Right renal cortex interstitium (tissue), 3 donors: ENCODE data around the gene FLRT1. TPM values are rescaled to one million over a fixed set of nuclear protein-coding genes. Genes with fewer than 3 reads are reported as not detected.

Source experiments
- DNase-seq, 3 donors: peaks; one replicate each; pipeline ENCODE4 v3.0.0-alpha.2; 2013; ENCODE audit warnings: low read depth in 3 of 3, low spot score in 2 of 3
- polyA plus RNA-seq, 3 donors: library from polyadenylated mRNA; unstranded; fragments of 120-200 nt; gene quantifications; one replicate each; pipeline ENCODE4 v1.2.1, GENCODE V29; 2013; ENCODE audit not compliant: insufficient read length in 3 of 3

Gene FLRT1, protein sequence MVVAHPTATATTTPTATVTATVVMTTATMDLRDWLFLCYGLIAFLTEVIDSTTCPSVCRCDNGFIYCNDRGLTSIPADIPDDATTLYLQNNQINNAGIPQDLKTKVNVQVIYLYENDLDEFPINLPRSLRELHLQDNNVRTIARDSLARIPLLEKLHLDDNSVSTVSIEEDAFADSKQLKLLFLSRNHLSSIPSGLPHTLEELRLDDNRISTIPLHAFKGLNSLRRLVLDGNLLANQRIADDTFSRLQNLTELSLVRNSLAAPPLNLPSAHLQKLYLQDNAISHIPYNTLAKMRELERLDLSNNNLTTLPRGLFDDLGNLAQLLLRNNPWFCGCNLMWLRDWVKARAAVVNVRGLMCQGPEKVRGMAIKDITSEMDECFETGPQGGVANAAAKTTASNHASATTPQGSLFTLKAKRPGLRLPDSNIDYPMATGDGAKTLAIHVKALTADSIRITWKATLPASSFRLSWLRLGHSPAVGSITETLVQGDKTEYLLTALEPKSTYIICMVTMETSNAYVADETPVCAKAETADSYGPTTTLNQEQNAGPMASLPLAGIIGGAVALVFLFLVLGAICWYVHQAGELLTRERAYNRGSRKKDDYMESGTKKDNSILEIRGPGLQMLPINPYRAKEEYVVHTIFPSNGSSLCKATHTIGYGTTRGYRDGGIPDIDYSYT
- 1 to 10 TPM; 2.6 to 2.8 (median 2.7) TPM for polyA plus RNA-seq

DNA sequence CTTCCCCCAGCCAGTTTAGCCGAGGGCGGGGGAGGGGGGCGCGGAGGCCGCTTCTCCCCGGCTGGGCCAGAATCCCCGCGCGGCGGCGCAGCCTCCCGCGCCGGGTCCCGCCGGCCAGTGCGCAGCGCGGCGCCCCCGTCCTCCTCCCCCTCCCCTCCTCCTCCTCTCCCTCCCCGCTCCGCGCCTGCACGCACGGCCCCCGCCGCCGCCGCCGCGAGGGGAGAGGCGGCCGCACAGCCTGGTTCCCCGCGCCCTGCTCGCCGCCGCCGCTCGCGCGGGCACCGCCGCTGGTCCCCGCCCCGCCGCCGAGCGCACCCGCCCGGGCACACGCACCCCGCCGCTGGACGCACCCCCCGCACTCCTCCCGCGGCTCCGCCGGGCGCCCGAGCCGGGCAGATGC is at the start of gene FLRT1:
Gene FLRT1 (plus strand): TSS at position 356 of the 400 bp plus-strand sequence. CDS start 80,337 bp downstream, outside the sequence.
- no peak for DNase-seq

DNA sequence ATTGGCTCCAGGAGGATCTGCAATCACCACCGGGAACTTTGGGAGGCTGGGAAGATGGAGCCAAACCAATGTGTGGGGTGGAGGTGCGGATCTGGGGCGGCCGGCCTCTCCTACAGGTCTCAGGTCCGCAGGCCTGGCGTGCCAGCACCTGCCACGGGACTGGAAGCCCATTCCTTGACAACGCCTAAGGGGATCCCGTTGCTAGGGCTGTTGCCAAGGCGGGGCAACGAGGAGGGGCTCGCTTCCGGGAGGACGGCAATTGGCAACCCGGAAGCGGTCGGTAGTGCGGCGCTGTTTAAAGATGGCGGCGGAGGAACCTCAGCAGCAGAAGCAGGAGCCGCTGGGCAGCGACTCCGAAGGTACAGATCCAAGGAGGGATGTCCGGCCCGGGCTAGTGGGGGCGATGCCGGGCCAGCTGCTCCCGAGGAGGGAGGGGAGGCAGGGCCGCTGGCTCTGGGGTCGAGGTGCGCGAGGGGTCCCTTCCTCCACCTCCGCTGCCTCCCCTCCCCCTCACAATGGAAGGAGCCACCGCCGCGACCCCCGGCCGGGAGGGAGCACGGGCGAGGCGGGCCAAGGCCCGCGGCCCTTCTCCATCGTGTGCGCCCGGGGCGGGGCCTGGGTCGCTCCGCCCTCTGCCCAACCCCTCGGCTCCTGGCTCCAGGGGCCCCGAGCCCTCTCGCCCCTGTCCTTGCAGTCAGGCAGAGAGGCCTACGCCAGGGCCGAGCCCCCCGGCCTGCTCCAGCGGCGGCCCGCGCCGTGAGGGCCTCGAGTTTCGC is 49.4 kb upstream of the FLRT1 start, which contains the start of gene OTUB1:
Gene OTUB1 (plus strand): TSS at position 283 of the 776 bp plus-strand sequence. CDS start 19 bp downstream, at position 302.
- DNase-seq, result no peak

DNA sequence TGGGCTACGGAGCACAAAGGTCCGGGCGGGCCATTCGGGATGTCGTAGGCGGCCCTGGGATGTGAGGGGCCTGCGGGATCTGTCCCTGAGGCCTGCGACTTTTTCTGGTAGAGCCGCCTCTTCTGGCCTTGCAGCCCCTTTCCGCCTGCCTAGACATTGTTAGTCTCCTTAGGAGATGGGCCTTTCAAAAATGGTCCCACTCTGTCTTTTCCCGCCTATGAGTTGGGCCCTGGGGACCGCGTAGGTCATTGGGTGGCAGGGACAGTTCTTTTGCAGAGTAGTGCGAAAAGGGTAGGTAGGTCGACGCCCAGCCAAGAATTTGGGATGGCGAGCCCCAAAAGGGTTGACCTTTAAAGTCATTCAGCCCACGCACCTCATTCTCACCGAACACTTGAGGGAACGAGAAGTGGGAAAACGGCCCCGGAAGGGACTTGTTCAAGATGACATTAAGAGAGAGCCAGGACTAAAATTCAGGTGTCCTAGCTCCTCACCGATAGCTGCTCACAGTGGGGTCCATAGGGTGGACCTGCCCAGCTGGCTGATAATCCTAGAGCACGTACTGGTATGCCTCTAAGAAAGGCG is 48.7 kb upstream of the FLRT1 start:
- no peak for DNase-seq

DNA sequence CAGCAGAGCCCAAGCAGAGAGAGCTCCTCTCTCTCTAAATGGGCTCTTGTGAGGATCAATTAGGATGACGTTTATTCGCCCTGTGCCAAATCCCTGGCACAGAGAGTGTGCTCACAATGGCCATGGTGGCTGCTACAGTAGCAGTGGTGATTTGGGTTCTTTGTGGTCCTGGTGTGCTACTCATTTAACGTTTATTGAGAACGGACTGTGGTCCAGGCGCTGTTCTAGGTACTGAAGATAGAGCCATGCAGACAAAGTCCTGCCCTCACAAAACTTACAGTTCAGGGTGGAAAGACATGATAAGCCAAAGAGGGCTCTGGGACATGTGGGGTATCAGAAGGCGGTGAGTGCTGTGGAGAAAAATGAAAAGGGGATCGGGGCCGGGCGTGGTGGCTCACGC is 44.2 kb upstream of the FLRT1 start:
- no peak for DNase-seq

DNA sequence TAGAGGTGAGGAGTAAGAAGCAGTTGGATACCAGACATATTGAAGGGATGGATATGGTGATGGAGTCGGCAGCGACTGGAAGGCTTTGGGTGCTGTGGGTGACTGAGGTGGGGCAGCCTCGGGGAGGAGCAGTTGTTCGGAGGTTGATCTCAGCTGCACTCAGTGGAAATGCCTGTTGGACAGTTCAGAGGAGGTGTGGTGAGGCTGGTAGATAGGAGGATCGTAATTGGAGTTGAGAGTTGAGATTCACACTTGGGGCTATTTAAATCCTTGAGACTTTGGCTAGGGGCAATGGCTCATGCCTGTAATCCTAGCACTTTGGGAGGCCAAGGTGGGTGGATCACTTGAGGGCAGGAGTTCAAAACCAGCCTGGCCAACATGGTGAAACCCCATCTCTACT is 42.6 kb upstream of the FLRT1 start:
- no peak for DNase-seq

DNA sequence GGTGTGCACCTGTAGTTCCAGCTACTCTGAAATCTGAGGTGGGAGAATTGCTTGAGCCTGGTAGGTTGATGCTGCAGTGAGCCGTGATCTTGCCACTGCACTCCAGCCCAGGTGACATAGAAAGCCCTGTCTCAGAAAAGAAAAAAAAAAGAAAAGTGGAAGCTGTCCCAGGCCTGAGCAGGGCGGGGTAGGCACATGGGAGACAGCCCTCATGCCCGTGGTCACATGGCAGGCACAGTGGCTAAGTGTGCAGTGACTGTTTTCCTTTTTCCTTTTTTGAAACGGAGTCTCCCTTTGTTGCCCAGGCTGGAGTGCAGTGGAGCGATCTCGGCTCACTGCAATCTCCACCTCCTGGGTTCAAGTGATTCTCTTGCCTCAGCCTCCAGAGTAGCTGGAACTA is 41.7 kb upstream of the FLRT1 start:
- no peak for DNase-seq

DNA sequence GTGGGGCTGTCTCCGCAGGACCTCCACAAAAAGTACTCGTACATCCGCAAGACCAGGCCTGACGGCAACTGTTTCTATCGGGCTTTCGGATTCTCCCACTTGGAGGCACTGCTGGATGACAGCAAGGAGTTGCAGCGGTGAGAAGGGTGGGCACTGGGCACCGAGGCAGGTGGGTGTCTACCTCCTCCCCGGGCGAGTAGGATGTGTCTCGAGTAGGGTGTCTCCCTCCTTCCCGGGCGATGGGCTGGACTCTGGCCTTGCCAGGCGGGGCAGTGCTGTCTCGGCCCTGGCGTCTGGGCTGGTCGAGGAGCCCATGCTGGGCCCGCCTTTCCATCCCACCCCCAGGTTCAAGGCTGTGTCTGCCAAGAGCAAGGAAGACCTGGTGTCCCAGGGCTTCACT is 39.2 kb upstream of the FLRT1 start:
- DNase-seq, result no peak

DNA sequence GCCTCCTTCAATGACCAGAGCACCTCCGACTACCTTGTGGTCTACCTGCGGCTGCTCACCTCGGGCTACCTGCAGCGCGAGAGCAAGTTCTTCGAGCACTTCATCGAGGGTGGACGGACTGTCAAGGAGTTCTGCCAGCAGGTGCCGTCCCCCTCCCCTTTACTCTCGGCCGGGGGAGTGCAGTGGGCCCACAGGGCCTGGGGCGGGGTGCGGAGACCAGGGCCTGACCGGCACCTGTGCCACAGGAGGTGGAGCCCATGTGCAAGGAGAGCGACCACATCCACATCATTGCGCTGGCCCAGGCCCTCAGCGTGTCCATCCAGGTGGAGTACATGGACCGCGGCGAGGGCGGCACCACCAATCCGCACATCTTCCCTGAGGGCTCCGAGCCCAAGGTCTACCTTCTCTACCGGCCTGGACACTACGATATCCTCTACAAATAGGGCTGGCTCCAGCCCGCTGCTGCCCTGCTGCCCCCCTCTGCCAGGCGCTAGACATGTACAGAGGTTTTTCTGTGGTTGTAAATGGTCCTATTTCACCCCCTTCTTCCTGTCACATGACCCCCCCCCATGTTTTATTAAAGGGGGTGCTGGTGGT is 38.5 kb upstream of the FLRT1 start:
- DNase-seq, result no peak

DNA sequence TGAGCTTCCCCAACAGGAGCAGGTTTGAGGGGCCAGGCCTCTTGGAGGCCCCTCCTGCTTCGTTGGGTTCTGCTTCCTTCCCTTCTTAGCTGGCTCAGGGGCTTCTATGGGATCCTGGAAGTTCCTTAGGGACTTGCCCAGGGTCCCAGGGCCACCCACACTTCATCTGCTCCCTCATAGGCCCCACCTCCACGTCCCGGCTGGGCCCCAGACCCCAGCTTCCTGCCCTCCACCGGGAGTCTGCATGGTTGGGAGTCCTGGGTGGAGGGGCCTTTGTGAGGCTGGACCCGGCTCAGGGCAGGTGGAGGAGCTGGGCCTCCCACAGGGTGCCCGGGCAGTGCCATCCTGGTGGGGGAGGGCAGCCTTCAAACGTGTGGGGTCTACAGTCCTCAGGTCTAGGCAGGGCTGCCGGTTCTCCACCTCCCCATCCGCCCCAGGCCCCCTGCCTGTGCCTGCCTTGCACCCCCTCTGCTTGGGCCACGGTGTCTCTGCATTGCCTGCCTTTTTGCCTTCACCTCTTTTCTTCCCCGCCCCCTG is 37.9 kb upstream of the FLRT1 start:
- DNase-seq, result no peak

DNA sequence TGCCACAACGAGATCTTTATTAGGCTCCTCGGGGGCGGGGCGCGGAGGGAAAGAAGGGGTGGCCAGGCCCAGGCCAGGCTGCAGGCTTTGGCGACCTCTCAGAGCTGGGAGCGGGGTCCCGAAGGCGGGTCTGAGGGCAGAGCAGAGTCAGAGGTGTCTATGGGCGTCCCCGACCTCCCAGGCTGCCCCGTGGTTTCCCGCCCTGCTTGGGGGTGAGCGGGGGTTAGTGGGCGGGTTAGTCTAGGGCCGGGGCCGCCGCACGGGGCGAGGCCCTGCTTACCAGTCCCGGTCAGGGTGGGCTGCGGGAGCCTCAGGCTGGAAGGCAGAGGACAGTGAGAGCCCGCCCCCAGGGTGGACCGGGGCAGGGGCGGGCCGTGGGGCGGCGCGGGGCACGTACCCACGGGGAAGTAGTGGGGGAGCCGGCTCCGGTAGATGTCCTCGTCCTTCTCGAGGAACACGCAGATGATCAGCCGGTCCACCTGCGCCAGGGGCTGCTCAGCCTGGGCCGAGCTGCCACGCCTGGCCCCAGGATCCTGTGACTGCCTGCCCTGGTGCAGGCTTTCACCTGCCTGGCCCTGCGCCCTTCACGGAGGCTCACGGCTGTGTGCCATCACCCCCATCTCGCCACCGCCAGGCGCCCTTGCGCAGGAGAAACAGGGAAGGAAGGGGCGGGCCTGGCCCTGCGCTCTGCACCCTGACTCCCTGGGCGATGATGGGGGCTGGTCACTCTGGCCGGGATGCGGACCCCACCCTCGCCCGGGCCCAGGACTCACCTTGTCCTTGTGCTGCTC is 37.0 kb upstream of the FLRT1 start:
- DNase-seq, result no peak

DNA sequence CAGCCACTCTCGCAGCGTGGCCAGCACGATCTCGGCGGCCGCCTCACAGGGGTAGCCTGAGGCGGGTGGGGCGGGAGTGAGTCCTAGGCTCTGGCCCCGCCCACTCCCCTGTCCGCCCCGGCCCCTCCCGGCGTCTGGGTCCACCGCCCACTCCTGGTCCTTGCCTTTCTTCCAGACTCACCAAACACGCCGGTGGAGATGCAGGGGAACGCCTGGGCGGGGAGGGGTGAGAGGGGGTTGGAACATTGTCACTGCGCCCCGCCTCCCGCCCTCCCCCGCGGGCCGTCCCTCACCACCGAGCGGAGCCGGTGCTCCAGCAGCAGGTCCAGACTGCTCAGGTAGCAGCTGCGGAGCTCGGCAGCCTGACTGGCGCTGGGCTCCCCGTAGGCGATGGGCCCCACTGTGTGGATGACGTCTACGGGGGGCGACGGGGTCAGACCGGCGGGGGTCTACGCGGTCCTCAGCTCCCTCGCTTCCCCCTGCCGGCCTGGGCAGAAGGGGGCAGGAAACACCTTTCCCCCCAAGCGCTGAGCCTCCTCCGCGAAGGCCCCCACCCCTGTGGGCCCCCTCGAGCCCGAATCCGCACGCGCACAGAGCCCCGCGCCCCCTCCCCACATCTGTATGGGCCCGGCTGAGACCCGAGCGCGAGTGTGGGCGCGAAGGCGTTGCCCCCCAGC is 36.2 kb upstream of the FLRT1 start:
- no peak for DNase-seq

DNA sequence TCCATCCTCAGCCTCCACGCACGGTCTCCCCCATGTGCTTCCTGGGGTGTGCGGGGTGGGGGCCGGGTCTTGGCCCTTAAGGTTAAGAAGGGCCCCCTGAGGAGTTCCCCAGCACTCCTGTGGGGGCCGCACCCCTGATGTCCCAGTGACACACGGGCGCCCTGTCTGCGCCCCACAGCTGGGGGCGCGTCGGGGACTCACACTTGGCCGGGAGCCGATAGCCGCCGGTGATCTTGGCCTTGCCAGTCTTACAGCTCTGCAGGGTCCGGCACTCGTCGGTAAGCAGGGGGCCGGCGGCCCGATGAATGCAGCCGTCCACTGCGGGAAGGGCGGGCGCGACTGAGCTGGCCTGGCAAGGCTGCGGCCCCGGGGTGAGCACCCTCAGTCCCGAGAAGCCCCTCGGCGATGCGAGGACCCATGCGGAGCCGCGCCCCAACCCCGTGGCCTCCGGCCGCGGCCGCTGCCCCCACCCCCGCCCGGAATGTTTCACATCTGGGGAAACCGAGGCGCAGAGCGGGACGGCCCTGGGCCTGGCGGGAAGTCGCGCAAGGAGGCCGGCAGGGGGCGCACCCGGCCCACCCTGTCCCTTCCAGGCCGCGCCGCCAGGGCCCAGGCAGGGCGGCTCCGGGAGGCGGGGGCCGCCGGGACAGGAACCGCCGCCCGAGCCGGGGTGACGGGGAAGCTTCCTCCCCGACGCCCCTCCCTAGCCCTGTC is 35.5 kb upstream of the FLRT1 start:
- no peak for DNase-seq

DNA sequence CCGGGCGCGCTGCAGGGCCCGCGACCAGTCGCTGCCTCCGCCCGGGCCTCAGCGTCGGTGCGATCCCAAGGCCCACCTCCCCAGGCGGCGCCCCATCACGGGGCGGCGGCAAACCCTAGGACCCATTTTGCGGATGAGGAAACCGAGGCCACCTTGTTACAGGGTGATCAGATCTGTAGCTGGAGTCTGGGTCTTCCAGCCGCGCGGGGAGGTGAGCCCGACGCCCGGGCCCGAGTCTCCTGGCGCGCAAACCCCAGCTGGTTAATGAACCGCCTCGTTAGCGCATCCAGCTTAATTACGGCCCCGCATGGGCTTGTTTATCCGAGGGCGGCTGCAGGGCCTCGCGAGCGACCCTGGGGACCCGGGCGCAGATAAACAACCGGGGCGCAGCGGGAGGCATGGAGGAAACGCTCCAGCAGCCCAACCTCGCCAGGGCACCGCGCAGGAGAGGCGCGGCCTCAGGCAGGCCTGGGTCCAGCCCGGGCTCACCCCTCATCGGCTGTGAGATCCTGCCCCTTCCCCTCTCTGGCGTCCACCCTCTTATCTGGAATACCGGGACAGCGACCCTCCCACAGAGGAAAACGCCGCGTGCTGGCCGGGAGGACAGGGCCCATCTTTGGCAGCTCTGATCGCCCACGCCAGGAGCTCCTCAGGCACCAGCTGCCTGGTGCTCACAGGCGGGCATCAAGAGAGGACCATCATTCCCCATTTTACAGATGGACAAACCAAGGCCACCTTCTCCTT is 34.8 kb upstream of the FLRT1 start:
- DNase-seq, result no peak

DNA sequence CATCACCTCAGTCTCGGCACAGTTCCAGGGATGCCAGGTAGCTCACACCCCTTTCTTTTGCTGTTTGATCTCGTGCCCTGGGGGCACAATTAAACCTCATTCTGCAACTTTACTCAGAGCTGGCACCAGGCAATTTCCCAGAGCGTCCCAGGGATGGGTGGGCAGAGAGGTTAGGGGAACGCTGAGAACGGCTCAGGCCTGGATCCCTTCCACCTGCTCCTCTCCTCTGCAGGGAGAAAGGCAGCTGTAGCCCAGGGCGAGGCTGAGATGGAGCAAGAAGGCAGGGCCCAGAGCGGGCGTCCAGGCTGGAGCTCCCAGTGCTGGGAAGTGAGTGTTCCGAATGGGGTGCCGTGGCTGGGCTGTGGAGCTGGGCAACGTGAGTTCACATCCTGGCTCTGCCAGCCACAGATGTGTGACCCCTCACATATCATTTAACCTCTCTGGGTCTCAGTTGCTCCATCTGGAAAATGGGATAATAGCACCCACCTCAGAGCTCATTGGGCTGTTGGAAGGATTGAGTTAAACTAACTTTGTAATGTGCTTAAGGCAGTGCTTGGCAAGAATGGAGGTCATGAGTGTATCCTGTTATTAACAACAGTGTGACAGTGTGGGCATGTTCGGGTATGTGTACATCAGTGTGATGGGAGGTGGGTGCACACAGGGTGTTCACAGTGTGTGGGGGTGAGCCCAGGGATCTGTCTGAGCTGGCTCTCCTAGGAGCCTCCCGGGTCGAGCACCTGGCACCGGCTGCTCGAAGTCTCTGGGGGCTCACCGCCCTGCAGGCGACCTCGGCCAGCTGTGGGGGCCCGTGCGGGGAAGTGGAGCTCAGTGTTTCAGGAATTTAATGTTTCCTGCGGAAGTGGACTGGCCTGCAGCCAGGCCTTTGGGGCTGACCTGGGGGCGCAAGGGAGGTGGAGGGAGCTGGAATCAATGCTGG is 34.0 kb upstream of the FLRT1 start:
- DNase-seq, result no peak

DNA sequence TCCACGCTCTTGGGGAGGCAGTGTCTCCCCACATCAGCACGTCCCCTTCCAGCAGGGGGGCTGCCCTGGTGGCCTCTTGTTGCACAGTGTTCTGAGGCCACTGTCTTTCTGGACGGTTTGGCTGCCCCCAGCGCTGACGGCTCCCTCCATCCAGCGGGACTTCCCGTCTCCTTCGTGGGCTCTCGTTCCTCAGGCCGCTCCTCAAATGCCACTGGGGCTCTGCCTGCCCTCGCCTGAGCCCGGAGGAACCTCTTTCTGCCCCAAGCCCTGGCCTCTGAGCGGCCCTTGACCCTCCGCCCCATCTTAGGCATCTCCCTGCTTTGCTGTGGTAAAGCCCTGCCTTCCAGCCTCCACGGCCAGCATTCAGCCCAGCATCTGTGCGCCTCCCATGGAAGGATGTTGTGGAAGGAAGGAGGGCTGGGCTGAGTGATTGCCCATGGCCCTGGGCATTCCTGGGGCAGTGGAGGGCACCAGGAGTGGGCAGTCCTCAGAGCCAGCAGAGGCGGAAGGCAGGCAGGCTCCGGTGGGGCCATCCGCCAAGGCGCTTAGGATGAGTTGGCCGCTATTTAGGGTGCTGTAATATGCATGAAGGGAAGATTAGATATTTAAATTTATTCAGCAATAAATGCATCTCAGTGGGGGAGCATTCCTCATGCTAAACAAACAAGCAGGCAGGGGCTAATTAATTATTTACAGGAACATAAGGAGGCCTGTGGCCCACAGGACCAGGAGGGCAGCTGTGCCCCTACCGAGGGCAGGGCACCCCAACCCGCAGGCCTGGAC is 31.7 kb upstream of the FLRT1 start:
- no peak for DNase-seq

DNA sequence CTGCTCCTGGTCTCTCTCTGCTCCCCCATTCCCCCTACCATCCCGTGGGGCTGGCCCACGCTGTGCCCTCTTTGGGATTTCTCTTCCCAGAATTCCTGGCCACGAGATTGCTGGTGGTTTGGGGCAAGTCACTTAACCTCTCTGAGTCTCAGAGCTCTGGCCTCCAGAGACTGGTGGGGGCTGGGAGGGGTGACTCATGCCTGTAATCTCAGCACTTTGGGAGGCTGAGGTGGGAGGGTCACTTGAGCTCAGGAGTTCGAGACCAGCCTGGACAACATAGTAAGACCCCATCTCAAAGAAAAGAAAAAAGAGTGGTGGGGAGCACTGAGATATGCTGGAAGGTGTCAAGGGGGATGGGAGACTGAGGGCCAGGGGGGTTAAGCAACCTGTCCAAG is 31.1 kb upstream of the FLRT1 start:
- DNase-seq, result no peak
